ENCODE data around the gene PCDHGA6.
"Not testable (repeated sequence)": the region's sequence is repeated elsewhere in the genome, so short reads cannot be mapped to it uniquely, and the experiment has no call there.

DNA sequence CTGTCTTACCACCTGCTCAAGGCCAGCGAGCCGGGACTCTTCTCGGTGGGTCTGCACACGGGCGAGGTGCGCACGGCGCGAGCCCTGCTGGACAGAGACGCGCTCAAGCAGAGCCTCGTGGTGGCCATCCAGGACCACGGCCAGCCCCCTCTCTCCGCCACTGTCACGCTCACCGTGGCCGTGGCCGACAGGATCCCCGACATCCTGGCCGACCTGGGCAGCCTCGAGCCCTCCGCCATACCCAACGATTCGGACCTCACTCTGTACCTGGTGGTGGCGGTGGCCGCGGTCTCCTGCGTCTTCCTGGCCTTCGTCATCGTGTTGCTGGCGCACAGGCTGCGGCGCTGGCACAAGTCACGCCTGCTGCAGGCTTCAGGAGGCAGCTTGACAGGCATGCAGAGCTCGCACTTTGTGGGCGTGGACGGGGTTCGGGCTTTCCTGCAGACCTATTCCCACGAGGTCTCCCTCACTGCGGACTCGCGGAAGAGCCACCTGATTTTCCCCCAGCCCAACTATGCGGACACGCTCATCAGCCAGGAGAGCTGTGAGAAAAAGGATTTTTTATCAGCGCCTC, 32.8 kb upstream of the PCDHGA6 start:
- TF ChIP-seq, protein P1, sequence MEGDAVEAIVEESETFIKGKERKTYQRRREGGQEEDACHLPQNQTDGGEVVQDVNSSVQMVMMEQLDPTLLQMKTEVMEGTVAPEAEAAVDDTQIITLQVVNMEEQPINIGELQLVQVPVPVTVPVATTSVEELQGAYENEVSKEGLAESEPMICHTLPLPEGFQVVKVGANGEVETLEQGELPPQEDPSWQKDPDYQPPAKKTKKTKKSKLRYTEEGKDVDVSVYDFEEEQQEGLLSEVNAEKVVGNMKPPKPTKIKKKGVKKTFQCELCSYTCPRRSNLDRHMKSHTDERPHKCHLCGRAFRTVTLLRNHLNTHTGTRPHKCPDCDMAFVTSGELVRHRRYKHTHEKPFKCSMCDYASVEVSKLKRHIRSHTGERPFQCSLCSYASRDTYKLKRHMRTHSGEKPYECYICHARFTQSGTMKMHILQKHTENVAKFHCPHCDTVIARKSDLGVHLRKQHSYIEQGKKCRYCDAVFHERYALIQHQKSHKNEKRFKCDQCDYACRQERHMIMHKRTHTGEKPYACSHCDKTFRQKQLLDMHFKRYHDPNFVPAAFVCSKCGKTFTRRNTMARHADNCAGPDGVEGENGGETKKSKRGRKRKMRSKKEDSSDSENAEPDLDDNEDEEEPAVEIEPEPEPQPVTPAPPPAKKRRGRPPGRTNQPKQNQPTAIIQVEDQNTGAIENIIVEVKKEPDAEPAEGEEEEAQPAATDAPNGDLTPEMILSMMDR (IDR thresholded peaks at IDR 0.05 in 4 of 5, conservative IDR thresholded peaks at IDR 0.05 in 1 of 5) = not testable (repeated sequence)
- TF ChIP-seq POLR2A (IDR thresholded peaks at IDR 0.05) = not testable (repeated sequence)
